HCT116 (cell line): ENCODE data around the gene RAI1.

Source experiments
- CEBPB ChIP-seq: IDR thresholded peaks from 2 replicates; pipeline ENCODE4 v1.6.1; 2012; ENCODE audit warnings: low read depth
- EZH2 ChIP-seq: fragments of 200-600 bp; sonication (generic); IDR thresholded peaks from 2 replicates; pipeline ENCODE4 v1.6.1; 2017; ENCODE audit warnings: antibody characterized with exemption, mixed run types
- EZH2phosphoT487 ChIP-seq: fragments of 200-600 bp; IDR thresholded peaks from 2 replicates; pipeline ENCODE4 v1.6.1; 2018; ENCODE audit warnings: antibody characterized with exemption, borderline replicate concordance
- FOSL1 ChIP-seq: IDR thresholded peaks from 2 replicates; pipeline ENCODE4 v1.6.1; 2012; ENCODE audit warnings: low read depth
- JUND ChIP-seq: IDR thresholded peaks from 2 replicates; pipeline ENCODE4 v1.6.1; 2012
- POLR2A ChIP-seq: IDR thresholded peaks from 2 replicates; pipeline ENCODE4 v1.7.0; 2011; ENCODE audit warnings: borderline replicate concordance; ENCODE audit not compliant: insufficient read depth, insufficient read length; ENCODE audit errors: extremely low read depth
- POLR2AphosphoS5 ChIP-seq: IDR thresholded peaks from 2 replicates; pipeline ENCODE4 v1.6.1; 2011; ENCODE audit warnings: mild to moderate bottlenecking, low read depth, low read length, moderate library complexity
- SP1 ChIP-seq: IDR thresholded peaks from 2 replicates; pipeline ENCODE4 v1.6.1; 2012; ENCODE audit warnings: low read depth
- TCF7L2 ChIP-seq: IDR thresholded peaks from 2 replicates; pipeline ENCODE4 v1.7.0; 2011; ENCODE audit warnings: borderline replicate concordance, inconsistent platforms; ENCODE audit not compliant: insufficient read depth, insufficient read length; ENCODE audit errors: extremely low read depth
- YY1 ChIP-seq: IDR thresholded peaks from 2 replicates; pipeline ENCODE4 v1.6.1; 2011; ENCODE audit warnings: low read length, low read depth, moderate library complexity, mild to moderate bottlenecking; ENCODE audit not compliant: insufficient replicate concordance; ENCODE audit errors: extremely low read depth
- TF ChIP-seq, protein P1 (sequence below), 3 experiments: fragments of 200-600 bp in 1 of 3; sonication (generic) in 1 of 3; IDR thresholded peaks in 2 of 3; conservative IDR thresholded peaks in 1 of 3; 2 replicates each; pipeline ENCODE4 v1.5.1; 2012 to 2017; ENCODE audit warnings: low read depth in 2 of 3, low read length in 2 of 3, antibody characterized with exemption in 1 of 3, borderline replicate concordance in 1 of 3, control low read depth in 1 of 3, mild to moderate bottlenecking in 1 of 3, mixed read lengths in 1 of 3, mixed run types in 1 of 3, moderate library complexity in 1 of 3; ENCODE audit not compliant: insufficient read depth in 1 of 3
- TF ChIP-seq, protein P2 (sequence below): IDR thresholded peaks from 2 replicates; pipeline ENCODE4 v1.6.1; 2012
- TF ChIP-seq, protein P3 (sequence below): IDR thresholded peaks from 2 replicates; pipeline ENCODE4 v1.6.1; 2012

DNA sequence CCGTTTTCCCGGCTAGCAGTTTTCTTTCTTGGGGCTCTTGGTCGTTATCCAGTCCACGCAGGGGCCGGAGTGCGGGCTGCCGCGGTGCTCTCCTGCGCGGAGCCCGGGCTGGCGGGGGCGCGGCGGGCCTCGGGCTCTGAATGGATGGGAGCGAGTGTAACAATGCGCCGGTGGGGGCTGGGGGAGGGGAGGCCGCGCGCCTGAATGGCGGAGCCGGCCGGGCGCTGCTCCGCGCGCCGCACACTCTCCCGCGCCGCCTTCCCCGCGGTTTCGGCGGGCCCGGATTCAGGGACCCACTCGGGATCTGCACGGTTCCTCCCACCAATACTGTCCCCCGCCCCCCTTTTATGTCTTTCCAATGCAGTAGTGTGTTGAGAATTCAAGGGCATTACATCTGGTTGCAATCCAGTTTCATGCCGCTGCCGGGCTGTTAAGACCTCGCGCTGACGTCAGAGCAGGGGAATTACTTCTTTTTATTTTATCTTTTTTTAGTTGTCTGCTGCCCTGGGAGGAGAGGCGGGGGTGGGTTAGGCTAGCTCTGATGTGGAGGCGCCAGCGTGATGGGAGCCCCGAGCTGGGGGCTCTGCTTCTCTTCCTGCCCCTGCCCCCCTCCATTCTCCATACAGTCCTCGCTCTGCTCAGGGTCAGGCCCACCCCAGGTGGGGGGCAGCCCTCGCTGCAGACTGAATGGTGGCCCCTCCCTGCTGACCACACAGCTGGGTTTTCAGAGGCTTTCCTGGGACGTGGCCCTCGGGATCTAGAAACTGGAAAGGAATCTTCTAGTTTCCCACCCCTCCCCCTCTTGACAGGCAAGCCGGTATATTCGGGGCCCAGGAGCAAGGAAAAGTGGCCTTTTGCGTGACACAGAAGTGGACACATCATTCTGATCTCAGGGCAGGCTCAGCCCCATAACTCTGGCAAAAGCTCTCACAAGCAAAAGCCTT is 1.8 kb downstream of the RAI1 start:
- TF ChIP-seq POLR2A = no peak
- TF ChIP-seq, protein P1, sequence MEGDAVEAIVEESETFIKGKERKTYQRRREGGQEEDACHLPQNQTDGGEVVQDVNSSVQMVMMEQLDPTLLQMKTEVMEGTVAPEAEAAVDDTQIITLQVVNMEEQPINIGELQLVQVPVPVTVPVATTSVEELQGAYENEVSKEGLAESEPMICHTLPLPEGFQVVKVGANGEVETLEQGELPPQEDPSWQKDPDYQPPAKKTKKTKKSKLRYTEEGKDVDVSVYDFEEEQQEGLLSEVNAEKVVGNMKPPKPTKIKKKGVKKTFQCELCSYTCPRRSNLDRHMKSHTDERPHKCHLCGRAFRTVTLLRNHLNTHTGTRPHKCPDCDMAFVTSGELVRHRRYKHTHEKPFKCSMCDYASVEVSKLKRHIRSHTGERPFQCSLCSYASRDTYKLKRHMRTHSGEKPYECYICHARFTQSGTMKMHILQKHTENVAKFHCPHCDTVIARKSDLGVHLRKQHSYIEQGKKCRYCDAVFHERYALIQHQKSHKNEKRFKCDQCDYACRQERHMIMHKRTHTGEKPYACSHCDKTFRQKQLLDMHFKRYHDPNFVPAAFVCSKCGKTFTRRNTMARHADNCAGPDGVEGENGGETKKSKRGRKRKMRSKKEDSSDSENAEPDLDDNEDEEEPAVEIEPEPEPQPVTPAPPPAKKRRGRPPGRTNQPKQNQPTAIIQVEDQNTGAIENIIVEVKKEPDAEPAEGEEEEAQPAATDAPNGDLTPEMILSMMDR (IDR thresholded peaks at IDR 0.05 in 2 of 3, conservative IDR thresholded peaks at IDR 0.05 in 1 of 3; ENCODE audit: borderline replicate concordance in 1 of 3, insufficient read depth in 1 of 3, low read depth in 2 of 3, low read length in 2 of 3) = no peak
- peak; percentile 53 for TF ChIP-seq POLR2AphosphoS5
- no peak for TF ChIP-seq FOSL1
- TF ChIP-seq YY1 = peak; percentile 36
- TF ChIP-seq CEBPB = no peak
- TF ChIP-seq EZH2 = no peak
- no peak for TF ChIP-seq JUND
- TF ChIP-seq, protein P2, sequence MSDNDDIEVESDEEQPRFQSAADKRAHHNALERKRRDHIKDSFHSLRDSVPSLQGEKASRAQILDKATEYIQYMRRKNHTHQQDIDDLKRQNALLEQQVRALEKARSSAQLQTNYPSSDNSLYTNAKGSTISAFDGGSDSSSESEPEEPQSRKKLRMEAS = peak; percentile 45; the same call in 1 of the 2 replicates
- TF ChIP-seq SP1 = no peak
- TF ChIP-seq, protein P3, sequence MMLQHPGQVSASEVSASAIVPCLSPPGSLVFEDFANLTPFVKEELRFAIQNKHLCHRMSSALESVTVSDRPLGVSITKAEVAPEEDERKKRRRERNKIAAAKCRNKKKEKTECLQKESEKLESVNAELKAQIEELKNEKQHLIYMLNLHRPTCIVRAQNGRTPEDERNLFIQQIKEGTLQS = no peak
- no peak for TF ChIP-seq TCF7L2
- TF ChIP-seq EZH2phosphoT487 = no peak
